Parathyroid adenoma (tissue), 2 donors: ENCODE measurements around the gene ZNF18.
"Not testable (repeated sequence)": the region's sequence is repeated elsewhere in the genome, so short reads cannot be mapped to it uniquely, and the experiment has no call there.

ENCODE experiments used
- H2AFZ ChIP-seq: fragments of 300-600 bp; sonication (generic); one replicate; pipeline ENCODE4 v1.7.0; 2017; ENCODE audit warnings: antibody characterized with exemption, mild to moderate bottlenecking
- H3K27ac ChIP-seq: fragments of 300-600 bp; sonication (generic); one replicate; pipeline ENCODE4 v1.7.0; 2017
- H3K27me3 ChIP-seq: fragments of 300-600 bp; sonication (generic); one replicate; pipeline ENCODE4 v1.7.0; 2017; ENCODE audit warnings: low read length; ENCODE audit not compliant: control insufficient read depth, insufficient read depth
- H3K36me3 ChIP-seq: fragments of 300-600 bp; sonication (generic); one replicate; pipeline ENCODE4 v1.7.0; 2017; ENCODE audit warnings: low read length; ENCODE audit not compliant: control insufficient read depth, insufficient read depth
- H3K4me1 ChIP-seq: fragments of 300-600 bp; sonication (generic); one replicate; pipeline ENCODE4 v1.7.0; 2017; ENCODE audit warnings: control low read depth
- H3K4me2 ChIP-seq: fragments of 300-600 bp; sonication (generic); one replicate; pipeline ENCODE4 v1.7.0; 2017; ENCODE audit warnings: low read length
- H3K4me3 ChIP-seq: fragments of 300-600 bp; sonication (generic); one replicate; pipeline ENCODE4 v1.7.0; 2017; ENCODE audit warnings: low read depth, low read length
- H3K79me2 ChIP-seq: fragments of 300-600 bp; sonication (generic); one replicate; pipeline ENCODE4 v1.7.0; 2017; ENCODE audit warnings: control low read depth
- H3K9ac ChIP-seq: fragments of 300-600 bp; sonication (generic); one replicate; pipeline ENCODE4 v1.7.0; 2017; ENCODE audit warnings: mild to moderate bottlenecking
- H3K9me3 ChIP-seq: fragments of 300-600 bp; sonication (generic); one replicate; pipeline ENCODE4 v1.7.0; 2017; ENCODE audit warnings: low read length; ENCODE audit not compliant: control insufficient read depth
- TF ChIP-seq, protein P1 (sequence below): fragments of 300-600 bp; sonication (generic); IDR thresholded peaks from one replicate; pipeline ENCODE4 v1.7.0; 2017; ENCODE audit warnings: antibody characterized with exemption, mild to moderate bottlenecking
- donor health status: primary hyperparathyroidism.

Gene ZNF18

DNA sequence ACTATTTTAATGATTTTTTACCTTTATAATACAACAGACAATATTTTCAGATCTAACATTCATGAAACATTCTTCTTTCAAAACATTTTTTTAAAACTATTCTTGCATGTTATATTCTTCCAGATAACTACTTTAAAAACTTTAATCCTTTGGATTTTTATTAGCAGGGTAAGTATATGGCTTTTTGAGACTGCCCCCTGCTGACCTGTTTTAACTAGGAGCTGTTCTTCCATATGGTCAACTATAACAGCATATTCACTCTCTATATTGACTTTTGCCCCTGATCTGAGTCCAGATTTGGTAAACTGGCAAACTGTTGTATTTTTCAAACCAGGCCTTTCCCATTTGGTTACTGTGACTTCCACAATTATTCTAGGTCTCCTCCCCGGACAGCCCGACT is 16.5 kb downstream of the ZNF18 start:
- Histone ChIP-seq H3K4me3 (no peak overlapping the region), H3K9me3 (no peaks in the 10 kb centered on the region), H3K27ac (no peak overlapping the region), H3K9ac (no peak overlapping the region), H3K27me3 (no peaks in the 10 kb centered on the region), H3K4me2 (no peak overlapping the region), H3K4me1 (no peaks in the 10 kb centered on the region), H3K36me3 (no peaks in the 10 kb centered on the region), H2AFZ (no peak overlapping the region), H3K79me2 (no peaks in the 10 kb centered on the region)
- TF ChIP-seq, protein P1, sequence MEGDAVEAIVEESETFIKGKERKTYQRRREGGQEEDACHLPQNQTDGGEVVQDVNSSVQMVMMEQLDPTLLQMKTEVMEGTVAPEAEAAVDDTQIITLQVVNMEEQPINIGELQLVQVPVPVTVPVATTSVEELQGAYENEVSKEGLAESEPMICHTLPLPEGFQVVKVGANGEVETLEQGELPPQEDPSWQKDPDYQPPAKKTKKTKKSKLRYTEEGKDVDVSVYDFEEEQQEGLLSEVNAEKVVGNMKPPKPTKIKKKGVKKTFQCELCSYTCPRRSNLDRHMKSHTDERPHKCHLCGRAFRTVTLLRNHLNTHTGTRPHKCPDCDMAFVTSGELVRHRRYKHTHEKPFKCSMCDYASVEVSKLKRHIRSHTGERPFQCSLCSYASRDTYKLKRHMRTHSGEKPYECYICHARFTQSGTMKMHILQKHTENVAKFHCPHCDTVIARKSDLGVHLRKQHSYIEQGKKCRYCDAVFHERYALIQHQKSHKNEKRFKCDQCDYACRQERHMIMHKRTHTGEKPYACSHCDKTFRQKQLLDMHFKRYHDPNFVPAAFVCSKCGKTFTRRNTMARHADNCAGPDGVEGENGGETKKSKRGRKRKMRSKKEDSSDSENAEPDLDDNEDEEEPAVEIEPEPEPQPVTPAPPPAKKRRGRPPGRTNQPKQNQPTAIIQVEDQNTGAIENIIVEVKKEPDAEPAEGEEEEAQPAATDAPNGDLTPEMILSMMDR = no peak

GRCh38 chr17:11979795-11980194 is 17.5 kb downstream of the ZNF18 start:
- Histone ChIP-seq H3K4me3 (no peak overlapping the region), H3K4me1 (no peaks in the 10 kb centered on the region), H3K27me3 (no peaks in the 10 kb centered on the region), H3K79me2 (no peaks in the 10 kb centered on the region), H3K4me2 (no peak overlapping the region), H2AFZ (no peak overlapping the region), H3K9me3 (no peaks in the 10 kb centered on the region), H3K9ac (no peak overlapping the region), H3K27ac (no peak overlapping the region), H3K36me3 (no peaks in the 10 kb centered on the region)
- TF ChIP-seq, protein P1 = no peak

DNA sequence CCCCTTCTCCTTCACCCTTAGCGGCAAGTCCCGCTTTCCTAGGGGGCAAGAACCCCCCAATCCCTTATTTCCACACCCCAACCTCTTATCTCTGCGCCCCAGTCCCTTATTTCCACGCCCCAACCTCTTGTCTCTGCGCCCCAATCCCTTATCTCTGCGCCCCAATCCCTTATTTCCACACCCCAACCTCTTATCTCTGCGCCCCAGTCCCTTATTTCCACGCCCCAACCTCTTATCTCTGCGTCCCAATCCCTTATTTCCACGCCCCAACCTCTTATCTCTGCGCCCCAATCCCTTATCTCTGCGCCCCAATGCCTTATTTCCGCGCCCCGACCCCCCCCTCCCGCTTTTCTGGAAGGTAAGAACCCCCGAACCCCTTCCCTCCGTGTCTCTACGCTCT is 24.5 kb downstream of the ZNF18 start:
- not testable (repeated sequence) for H3K4me1 ChIP-seq, H2AFZ ChIP-seq, H3K79me2 ChIP-seq, H3K4me3 ChIP-seq, H3K36me3 ChIP-seq, H3K27me3 ChIP-seq, H3K9ac ChIP-seq, H3K27ac ChIP-seq, H3K4me2 ChIP-seq, H3K9me3 ChIP-seq

DNA sequence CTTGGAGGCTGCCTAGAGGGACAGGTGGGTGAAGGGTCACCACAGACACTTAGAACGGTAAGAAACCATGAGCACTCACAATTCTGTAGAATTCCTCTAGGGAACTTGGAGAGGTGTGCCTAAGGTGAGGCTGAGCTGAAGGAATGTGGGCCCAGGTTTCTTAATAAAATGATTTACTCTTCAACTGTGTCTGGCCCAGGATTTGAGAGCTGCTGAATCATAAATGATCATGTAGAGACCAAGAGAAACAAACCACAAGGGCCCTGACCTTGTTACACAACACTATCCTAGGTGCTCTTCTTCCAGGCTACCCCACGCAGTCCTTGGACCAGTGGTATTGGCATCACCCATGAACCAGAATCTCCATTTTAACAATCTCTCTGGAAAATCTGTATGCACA is 27.7 kb downstream of the ZNF18 start:
- no peak overlapping the region for H3K27ac ChIP-seq
- H3K9ac ChIP-seq = no peak overlapping the region
- no peak overlapping the region for H2AFZ ChIP-seq
- no peaks in the 10 kb centered on the region for H3K27me3 ChIP-seq
- no peaks in the 10 kb centered on the region for H3K4me1 ChIP-seq
- no peak overlapping the region for H3K4me2 ChIP-seq
- TF ChIP-seq, protein P1 = no peak
- no peak overlapping the region for H3K4me3 ChIP-seq
- H3K9me3 ChIP-seq = no peaks in the 10 kb centered on the region
- no peaks in the 10 kb centered on the region for H3K36me3 ChIP-seq
- no peaks in the 10 kb centered on the region for H3K79me2 ChIP-seq

GRCh38 chr17:11954936-11955335 is 42.3 kb downstream of the ZNF18 start:
- H3K27me3 ChIP-seq = no peaks in the 10 kb centered on the region
- H2AFZ ChIP-seq = no peak overlapping the region
- no peaks in the 10 kb centered on the region for H3K9me3 ChIP-seq
- no peaks in the 10 kb centered on the region for H3K79me2 ChIP-seq
- H3K4me1 ChIP-seq = no peaks in the 10 kb centered on the region
- no peak overlapping the region for H3K9ac ChIP-seq
- H3K4me3 ChIP-seq = no peak overlapping the region
- peaks cover 2% of the 10 kb centered on the region for H3K36me3 ChIP-seq
- TF ChIP-seq, protein P1 = no peak
- H3K27ac ChIP-seq = no peak overlapping the region
- H3K4me2 ChIP-seq = no peak overlapping the region
